Right renal pelvis (tissue), 4 donors: ENCODE measurements around the gene CD207. TPM values are rescaled to one million over a fixed set of nuclear protein-coding genes. Genes with fewer than 3 reads are reported as not detected.
"Not testable (repeated sequence)": the region's sequence is repeated elsewhere in the genome, so short reads cannot be mapped to it uniquely, and the experiment has no call there.

Experiments used
- DNase-seq, 4 donors: peaks; one replicate each; pipeline ENCODE4 v3.0.0-alpha.2; 2013; ENCODE audit warnings: low read depth in 4 of 4, low spot score in 3 of 4, missing footprints in 1 of 4
- polyA plus RNA-seq, 4 donors: library from polyadenylated mRNA; unstranded; fragments of 120-200 nt; gene quantifications; one replicate each; pipeline ENCODE4 v1.2.1, GENCODE V29; 2013; ENCODE audit not compliant: insufficient read length in 4 of 4

The CD207 gene
- polyA plus RNA-seq, 4 donors = 0.08 to 0.17 TPM; not detected in 2

DNA sequence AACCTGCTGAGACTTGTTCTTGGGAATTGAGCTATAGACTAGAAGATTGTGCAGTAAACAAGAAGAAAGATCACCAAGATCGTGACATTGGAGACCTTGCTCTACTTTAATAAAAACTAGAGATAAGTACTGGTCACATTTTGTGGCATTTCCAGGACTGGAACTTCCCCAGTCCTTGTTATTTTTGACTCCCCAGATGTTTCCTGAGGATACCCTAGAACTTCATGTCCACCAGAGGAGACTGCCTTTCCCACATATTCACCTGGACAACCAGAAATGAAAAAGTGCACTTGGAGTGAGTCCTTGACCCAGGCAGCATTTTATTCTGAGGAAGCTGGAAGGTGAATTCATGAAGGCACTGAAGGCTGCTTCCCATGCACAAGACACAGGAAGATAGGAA is 5.7 kb downstream of the CD207 start:
- DNase-seq = no peak

DNA sequence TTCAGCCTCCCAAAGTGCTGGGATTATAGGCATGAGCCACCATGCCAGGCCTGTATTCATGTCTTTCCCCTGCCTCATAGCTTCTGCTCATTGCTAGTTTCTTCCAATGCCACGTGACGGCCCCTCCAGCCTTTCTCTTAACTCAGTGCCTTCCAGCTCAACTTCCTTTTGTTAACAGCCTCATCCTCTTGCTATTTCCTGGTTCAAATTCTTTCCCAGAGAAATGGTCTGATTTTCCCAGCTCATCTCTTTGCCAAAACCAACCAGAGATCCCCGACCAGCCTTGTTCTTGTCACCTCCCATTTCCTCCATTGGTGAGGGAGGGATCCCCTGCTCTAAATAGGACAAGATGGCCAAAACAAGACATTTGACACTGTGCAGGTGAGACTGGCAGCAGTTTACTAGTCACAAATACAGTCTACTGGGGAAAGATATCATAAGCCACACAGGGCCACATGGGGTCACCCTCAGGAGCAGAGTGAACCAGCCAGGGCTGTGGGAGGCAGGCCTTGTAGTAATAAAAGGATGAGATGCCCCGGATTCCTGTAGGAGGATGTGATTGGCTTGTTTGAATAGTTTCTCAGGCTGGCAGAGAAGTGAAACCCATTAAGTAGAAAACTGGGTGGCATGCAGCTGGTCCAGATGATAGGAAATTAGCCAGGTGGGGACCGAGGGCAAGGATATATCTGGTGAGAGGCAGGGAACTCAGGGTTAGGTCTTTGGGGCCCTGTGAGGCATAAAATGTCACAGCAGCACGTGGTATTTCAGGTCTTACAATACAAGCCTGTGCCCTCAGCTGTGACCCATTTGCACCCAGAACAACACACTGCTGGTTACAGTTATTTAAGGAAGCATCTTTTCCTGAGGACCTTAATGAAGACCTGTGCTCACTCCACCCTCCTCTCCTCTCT is 6.4 kb downstream of the CD207 start:
- DNase-seq = no peak

DNA sequence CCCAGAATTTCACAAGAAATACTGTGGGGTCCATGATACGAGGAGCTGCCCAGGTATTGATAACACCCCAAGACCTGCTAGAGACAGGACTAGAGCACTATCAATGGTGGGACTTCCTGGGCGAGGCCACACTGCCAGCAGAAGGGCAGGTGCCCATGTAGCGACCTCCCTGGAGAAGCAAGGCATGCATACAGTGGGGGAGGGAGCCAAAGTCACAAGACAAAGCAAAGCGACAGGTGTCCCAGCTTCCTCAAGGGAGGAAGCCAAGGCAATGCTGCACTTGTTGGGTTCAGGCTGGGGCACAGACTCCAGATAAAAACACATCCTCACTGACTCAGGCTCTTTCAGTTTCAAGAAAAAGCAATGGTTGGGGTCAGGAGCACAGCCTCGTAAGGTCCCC is 7.5 kb downstream of the CD207 start:
- DNase-seq = no peak

DNA sequence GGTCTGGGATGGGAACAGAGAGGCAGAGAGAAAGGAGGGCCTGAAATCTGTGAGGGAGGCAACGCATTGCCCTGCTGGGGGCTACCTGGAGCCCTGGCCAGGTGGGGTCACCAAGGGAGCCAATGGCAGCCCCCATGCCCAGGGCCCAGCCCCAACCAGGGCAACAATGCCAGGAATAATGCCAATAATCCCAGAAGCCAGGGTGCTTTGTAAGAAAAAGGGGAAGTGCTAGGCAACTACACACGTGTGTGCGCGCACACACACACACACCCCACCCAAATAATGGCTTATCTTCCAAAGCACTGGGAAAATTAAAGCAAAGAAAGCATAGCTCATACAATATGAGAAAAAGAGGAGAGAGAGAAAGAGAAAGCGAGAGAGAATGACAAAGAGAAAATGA is 8.2 kb downstream of the CD207 start:
- no peak for DNase-seq

GRCh38 chr2:70826696-70827350 is 8.8 kb downstream of the CD207 start:
- DNase-seq = no peak

- no peak for DNase-seq
These were observed 12.4 kb downstream of the CD207 start for GRCh38 chr2:70823249-70823648.

DNA sequence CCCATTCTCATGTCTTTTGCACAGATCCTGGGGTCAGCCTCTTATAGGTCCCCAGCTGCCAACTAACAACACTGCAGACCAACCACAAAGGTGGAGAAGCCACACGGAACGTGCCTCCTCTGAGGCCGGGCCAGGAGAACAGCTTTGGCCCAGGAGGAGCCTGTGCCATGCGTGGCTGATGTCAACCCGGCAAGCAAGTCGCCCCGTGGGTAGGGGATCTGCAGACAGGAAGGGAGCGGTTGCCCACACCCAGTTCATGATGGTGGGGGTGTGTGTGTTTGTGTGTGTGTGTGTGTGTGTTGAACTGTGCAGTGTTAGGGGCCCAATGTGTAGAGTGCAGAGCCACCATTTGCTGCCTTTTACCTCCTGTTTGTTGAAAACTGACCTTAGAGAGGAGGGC is 12.8 kb downstream of the CD207 start:
- no peak for DNase-seq

DNA sequence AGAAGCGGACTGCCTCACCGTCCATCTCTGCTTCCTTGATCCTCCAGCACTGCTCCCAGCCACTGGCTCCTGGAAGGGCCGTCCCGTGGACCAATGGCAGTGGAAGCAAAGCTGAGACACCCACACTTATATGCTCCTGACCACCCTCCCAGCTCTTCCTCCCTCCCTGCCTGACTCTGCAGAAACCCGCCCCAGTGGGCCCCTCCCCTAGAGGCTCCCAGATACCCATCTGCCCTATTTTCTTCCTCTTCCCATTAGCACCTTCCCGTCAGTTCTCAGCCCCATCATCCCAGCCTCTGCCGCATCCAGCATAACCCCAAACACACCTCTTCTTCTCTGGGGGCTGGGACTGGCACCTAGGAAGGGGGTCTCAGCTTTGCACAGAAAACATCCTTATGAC is 15.1 kb downstream of the CD207 start, which contains the start of gene CLEC4F:
CLEC4F (minus strand) TSS at position 101 of the 400 bp plus-strand sequence; CDS start at position 25, 76 bp downstream.
- DNase-seq = no peak

DNA sequence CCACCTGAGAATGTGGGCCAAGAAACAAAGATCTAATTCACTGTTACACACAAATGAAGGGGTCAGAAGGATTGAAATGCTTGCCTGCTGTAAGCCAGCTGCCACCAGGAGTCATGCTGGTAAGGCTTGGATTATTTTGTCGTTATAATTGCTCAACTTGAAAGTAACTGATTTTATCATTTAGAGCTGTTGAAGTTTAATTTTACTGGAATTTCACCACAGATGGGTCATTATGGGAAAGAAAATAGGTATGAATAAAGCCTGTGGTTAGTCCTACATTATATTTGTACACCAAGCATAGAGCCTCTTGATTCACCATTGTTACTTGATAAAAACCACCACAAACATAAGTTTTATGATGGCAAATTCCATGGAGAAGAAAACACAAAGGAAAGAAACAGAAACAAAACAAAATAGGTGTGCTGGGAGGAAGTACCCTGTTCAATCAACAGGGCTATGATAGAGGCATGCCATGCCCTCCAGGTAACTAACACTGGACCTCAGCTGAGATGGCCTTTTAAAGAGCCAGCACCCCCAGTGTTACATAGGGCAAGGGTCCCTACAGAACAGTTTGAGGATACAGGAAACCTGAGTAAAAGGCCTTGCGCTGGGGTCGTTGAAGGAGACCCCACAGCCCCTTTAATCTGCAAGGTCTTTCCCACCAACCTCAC is 18.2 kb downstream of the CD207 start:
- DNase-seq = no peak

- DNase-seq = no peak
These were observed 18.9 kb downstream of the CD207 start for GRCh38 chr2:70816726-70817125.

- DNase-seq = no peak
These were observed 26.3 kb downstream of the CD207 start for GRCh38 chr2:70808983-70809958.

GRCh38 chr2:70807828-70808118 is 27.8 kb downstream of the CD207 start:
- DNase-seq = no peak

DNA sequence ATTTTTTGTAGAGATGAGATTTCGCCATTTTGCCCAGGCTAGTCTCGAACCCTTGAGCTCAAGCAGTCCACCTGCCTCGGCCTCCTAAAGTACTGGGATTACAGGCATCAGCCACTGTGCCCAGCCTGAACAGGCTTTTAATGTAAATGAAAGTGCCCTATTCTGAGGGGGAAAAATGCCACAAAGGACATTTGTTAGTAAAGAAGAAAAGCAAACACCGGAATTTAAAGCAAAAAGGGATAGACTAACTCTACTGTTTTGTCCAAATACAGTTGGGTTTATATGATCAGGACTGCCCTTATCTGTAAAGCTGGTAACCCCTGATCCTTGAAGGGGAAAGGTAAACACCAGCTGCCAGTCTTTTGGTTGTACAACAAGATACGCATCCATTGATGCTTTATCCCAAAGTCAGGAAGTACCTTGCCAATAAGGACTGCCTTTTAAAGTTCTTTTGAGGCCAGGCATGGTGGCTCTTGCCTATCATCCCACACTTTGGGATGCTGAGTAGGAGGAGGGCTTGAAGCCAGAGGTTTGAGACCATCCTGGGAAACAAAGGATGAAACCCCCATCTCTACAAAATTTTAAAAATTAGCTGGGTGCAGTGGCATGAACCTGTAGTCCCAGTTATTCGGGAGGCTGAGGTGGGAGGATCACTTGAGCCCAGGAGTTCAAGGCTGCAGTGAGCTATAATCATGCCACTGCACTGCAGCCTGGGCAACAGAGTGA is 28.4 kb downstream of the CD207 start:
- DNase-seq = no peak

GRCh38 chr2:70806620-70807019 is 29.0 kb downstream of the CD207 start:
- no peak for DNase-seq

DNA sequence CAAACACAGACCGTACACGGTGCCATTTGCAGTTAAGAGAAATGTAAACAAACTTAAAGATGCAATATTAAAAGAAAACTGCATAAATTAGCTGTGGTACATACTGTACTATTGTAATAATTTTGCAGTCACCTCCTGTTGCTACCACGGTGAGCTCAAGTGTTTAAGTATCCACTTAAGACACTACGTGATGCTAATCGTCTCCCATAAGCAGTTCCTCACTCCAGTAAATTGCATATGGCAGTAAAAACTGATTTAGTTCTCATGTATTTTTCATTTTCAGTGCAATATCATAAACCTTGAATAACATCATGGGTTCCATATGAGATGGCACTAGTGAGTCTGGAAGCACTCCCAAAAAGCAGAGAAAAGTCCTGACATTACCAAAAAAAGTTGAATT is 29.6 kb downstream of the CD207 start:
- DNase-seq = no peak

DNA sequence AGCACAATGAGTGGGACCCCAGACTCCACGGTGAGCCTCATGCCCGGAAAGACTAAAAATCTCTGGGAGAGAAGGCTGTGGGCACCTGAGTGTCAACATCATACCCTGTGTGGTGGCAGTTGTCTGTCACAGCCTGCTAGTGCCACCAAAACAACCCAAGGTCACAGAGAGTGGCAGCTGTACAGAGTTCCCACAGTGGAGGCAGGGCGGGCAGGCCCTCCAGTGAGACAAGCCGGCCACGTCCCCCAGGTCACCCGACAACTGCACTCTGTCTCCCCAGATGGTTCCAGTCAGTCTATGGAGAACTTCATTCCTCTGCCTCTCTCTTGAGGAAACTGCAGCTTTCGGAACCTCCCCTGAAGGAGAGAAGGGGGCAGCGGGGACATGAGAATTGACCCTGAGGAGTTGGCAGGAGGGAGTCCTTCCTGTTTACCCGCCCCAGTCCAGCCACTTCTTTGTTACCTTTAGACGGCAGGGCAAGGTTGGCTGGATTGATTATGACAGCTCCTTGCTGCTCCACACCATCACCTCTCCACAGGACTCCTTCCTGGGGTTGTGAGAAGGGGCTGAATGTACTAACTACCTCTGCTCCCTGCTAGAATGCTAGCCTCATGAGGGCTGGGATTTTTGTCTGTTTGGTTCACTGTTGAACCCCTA is 33.9 kb downstream of the CD207 start:
- no peak for DNase-seq

- DNase-seq = no peak
These were observed 35.9 kb downstream of the CD207 start for GRCh38 chr2:70799706-70800105.

DNA sequence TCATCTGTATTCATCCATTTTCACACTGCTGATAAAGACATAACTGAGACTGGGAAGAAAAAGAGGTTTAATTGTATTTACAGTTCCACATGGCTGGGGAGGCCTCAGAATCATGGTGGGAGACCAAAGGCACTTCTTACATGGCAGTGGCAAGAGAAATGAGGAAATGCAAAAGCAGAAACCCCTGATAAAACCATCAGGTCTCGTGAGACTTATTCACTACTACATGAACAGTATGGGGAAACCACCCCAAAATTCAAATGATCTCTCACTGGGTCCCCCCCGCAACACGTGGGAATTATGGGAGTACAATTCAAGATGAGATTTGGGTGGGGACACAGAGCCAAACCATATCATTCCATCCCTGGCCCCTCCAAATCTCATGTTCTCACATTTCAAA is 37.6 kb downstream of the CD207 start:
- not testable (repeated sequence) for DNase-seq

GRCh38 chr2:70797506-70797905 is 38.1 kb downstream of the CD207 start:
- DNase-seq = no peak
